Activated CD4-positive, alpha-beta T cell treated with anti-CD3 and anti-CD28 coated beads, Interleukin-2, Interleukin-6, amounts not matched to agents 100 ng/mL and 50 ng/mL, durations not matched to agents 16 hours and 8 hours (primary cell): Measurements from ENCODE around the gene VPS52.

ENCODE experiments used
- DNase-seq: peaks from one replicate; pipeline ENCODE4 v3.0.0-alpha.2; 2020

Gene VPS52, protein sequence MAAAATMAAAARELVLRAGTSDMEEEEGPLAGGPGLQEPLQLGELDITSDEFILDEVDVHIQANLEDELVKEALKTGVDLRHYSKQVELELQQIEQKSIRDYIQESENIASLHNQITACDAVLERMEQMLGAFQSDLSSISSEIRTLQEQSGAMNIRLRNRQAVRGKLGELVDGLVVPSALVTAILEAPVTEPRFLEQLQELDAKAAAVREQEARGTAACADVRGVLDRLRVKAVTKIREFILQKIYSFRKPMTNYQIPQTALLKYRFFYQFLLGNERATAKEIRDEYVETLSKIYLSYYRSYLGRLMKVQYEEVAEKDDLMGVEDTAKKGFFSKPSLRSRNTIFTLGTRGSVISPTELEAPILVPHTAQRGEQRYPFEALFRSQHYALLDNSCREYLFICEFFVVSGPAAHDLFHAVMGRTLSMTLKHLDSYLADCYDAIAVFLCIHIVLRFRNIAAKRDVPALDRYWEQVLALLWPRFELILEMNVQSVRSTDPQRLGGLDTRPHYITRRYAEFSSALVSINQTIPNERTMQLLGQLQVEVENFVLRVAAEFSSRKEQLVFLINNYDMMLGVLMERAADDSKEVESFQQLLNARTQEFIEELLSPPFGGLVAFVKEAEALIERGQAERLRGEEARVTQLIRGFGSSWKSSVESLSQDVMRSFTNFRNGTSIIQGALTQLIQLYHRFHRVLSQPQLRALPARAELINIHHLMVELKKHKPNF

DNA sequence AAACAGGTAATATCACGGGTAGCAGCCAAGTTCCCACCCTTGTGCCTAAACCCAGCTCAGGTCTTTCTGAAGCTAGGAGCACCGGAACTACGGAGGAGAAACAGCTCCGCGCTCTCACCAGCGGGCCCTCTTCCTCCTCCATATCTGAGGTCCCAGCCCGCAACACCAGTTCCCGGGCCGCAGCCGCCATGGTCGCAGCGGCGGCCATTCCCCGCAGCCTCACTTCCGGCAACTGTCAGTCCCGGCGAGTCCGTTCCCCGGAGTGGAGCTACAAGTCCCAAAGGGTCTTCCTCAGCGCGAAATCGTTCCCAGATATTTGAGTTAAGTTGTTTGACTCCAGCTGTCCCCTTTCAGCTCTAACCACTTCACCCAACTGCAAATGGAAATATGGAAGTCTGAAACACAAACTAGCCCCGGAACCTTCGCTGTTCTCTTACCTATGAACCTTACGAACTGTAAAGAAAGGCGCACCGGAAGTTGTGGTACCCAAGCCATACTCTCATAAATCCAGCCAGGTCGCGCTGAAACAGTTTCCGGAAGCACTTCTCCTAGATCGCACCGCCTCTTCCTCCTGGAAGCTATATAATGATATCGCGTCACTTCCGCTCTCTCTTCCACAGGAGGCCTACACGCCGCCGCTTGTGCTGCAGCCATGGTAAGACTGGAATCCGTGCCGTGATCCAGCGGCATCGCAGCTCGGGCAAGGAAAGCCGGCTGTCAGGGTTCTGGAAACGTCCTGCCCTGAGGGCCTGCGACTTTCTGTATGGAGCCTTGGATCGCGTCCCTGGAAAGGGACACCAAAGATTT lies at the start of gene VPS52, which contains the start of gene RPS18:
Gene VPS52 (minus strand): TSS at position 409 of the 807 bp plus-strand sequence. CDS start 201 bp downstream, at position 208.
Gene RPS18 (plus strand): TSS at position 608 of the 807 bp plus-strand sequence. CDS start 45 bp downstream, at position 653.
- peak; percentile 97 for DNase-seq

GRCh38 chr6:33321227-33321626 lies 49.6 kb upstream of the VPS52 start:
- DNase-seq: no peak

- DNase-seq: no peak
These were observed 48.9 kb upstream of the VPS52 start for GRCh38 chr6:33320315-33321181.

DNA sequence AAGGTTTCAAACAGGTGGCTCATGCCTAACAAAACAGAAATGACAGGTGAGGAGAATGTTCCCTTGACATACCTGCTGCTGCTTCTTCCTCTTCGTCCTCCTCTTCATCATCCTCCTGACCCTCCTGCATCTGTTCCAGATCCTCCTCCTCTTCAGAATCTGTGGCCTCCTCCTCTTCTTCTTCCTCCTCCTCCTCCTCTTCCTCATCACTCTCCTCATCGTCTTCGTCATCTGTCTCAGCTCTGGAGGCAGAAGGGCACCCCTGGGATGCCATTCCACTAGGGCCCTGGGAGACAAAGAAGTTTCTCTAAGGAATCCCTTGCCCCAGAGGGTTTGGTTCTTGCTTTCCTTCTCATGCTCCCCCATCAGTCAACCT lies 48.3 kb upstream of the VPS52 start:
- DNase-seq: no peak

DNA sequence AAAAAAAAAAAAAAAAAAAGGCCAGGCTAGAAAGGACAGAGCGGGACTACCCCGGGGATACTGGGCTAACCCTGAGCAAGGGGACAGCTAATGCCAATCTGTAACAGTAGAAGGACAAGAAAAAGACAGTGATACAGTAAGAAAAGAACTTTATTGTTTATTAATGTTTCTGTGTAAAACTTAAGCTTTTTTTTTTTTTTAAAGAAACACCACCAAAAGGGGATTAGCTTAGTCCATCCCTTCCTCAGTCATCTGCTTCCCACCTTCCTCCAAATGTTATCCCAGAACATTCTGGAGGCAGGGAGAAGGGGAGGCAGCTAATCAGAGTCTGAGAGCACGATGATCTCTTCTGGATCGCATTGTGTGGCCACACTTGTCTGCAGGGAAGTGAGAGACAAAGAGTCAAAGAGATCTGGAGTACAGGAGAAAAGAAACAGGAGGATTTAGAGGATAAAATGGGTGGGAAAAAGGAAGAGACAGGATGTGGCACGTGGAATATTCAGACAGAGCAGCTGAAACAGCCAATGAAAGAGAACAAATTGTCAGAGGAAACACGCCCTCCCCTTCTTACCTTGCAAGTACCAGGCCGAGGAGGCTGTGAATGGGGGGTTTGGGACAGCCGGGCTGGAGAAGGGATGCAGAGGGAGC lies 46.9 kb upstream of the VPS52 start:
- DNase-seq: no peak

- DNase-seq: peak; percentile 97
These were observed 46.2 kb upstream of the VPS52 start, which contains the start of gene ZBTB22 for GRCh38 chr6:33317669-33318425. ZBTB22 (minus strand) TSS chr6:33317744; CDS start chr6:33316916, 828 bp downstream.

GRCh38 chr6:33317419-33317668 lies 45.7 kb upstream of the VPS52 start:
- DNase-seq: no peak

GRCh38 chr6:33316603-33317418 lies 45.1 kb upstream of the VPS52 start:
- DNase-seq: no peak

DNA sequence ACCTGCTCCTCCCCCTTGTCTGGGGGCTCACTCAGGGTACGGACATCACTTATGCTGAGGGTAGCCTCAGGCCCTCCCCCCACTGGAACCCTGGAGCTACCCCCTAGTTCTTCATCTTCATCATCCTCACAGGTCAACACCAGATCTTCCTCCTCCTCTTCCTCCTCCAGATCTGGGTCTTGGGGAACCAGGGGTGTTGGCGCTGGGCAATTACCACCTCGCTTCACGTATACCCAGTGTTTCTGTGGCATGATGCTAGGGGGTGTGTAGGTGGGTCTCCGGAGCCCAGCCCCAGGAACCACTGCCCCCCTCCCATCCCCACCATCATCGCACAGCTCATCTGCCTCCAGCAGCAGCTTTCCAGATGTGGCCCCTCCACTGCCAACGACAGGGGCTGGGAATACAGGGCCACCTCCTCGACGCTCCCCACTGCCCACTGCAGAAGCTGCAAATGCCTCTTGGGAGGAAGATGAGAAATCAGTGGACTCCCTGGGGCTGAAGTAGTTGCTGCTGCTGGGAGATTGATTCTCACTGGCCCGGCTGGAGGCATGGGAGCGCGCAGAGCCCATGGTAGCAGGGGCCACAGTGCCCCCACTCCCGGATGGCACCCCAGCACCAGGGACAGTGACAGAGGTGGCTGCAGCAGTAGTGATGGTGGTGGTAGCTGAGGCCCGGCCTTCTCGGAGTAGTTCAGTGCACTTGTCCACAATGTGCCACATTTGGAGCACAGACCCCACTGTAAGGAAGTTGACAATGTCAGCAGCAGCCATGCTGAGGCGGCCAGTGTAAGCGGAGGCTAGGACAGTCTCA lies 44.3 kb upstream of the VPS52 start:
- no peak for DNase-seq

DNA sequence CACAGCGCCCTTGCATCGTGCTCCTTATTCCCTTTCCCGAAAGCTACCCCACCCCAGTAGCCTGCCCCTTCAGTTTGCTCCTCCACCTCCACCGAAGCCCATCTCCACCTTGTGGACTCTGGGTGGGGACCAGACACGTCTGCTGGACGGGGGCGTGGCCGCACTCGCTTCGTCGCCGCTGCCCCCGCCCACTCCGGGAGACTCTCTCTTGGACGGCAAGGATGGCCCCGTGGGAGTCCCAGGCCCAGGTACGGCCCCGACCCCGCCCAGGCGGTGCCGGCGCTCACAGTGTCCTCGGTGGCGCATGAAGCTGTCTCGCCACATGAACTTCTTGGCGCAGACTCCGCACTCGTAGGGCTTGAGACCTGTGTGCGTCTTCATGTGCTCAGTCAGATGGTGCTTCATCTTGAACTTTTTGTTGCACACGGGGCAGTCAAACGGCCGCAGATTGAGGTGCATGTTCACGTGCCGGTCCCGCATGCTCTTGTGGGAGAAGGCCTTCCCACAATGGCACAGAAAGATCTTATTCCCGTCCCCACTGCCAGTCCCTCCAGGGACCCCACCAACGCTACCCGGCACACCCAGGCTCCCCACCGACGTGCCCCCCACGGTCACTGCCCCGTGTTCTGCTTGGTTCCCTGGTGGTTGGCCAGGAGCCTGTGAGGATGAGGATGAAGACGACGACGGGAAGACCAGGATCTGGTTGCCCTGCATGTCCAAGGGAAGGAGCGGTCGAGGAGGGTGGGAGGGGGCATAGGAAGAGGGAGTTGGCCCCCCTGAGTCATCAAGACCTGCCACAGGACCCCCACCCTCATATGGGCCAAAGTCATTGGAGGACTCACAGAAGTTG lies 43.5 kb upstream of the VPS52 start:
- no peak for DNase-seq

DNA sequence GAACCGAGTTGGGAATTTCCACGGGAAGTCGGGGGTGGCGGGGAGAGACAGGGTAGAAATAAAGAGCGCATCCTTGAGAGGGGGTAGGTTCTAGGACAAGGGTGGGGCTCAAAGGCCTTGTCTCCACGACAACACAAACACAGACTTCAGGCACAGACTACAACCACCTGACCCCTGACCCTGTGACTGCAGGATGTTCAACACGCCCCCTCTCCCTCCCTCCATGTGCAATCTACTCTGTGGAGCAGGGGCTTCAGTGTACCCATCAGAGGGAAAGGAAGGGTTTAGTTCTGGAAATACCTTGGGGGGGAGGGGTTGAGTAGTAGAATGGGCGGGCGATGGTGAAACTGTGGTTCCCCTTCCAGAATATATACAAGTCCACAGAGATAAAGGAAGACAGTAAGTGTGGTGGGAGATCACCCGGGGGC lies 42.9 kb upstream of the VPS52 start:
- DNase-seq: peak; percentile 71

DNA sequence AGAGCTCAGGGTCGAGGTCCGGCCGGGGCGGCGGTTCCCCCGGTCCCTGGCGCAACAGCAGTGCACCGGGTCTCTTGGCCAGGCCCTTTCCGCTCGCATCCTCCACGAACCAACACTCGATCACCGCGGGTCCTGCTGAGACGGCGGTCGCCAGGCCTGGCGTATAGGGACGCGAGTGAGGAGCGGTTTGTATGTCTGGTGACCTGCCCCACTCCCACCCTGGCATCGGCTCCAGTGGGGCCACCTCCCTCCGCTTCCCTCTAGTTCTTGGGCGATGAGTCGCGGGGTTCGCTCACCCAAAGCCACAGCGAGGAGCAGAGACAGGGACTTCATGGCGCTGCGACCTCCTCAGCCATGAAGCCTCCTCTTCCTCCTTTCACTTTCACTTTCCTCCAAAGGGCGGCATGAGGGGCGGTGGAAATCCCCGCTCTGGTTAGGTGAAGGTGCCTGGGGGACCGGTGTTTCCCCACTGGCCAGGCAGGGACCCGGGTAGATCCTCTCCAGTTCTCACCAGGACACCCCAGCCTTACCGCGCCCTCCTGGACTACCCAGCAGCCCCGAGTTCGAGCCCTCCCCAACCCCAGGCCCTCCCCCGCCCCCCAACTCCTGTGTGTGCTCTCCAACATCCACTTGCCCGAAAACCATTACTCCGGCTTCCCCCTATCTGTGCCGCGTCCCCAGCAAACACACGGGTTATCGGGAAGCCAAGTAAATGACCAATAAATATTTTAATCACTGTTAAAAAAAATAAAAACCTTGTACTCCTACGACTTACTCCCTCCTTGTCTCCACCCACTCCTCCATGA lies 42.2 kb upstream of the VPS52 start, which contains the start of gene TAPBP:
Gene TAPBP (minus strand): TSS at position 370 of the 806 bp plus-strand sequence. CDS start 37 bp downstream, at position 333.
- peak; percentile 92 for DNase-seq

GRCh38 chr6:33313105-33313708 lies 41.5 kb upstream of the VPS52 start:
- peak; percentile 36 for DNase-seq

DNA sequence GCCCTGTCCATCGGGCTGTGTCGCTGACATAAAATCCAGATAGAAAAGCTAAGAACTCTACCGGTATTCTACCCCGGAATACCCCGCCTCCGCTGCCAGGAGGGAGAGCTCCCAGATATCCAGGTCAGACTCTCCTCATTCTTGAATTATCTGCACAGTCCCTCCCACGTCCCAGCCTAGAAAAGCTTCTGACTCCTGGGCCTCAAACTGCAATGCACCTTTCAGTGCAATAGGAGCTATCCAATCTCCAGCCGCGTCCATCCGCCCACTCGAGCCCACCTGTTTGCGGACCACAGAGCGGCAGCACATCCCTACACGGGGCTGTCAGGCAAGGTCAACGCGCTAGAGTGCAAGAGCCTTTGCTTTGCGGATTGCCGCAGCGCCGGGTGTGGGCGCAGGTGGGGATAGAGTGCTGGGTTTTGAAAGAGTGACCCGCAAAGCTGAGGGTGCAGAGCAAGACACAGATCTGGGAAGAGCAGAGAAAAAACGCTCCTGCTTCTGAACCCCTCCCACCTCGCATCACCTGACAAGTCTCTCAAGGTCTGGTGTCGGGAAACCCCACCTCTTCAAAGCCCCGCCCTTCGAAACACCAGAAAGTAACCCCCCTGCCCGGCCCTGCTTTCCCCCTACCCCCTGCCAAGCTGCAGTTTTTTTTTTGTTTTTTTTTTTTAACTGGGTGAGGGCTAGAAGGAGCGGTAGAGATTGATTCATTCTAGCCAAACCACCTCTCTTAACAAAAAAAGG lies 40.9 kb upstream of the VPS52 start:
- peak; percentile 86 for DNase-seq

GRCh38 chr6:33306356-33306755 lies 34.7 kb upstream of the VPS52 start:
- DNase-seq: no peak

GRCh38 chr6:33305052-33305451 lies 33.4 kb upstream of the VPS52 start:
- DNase-seq: no peak
